Right kidney (tissue), 1 donor: ENCODE measurements around the gene ELAVL1.
"Not testable (repeated sequence)": the region's sequence is repeated elsewhere in the genome, so short reads cannot be mapped to it uniquely, and the experiment has no call there.

Source experiments
- DNase-seq: peaks from one replicate; pipeline ENCODE4 v3.0.0-alpha.2; 2016

The ELAVL1 gene

GRCh38 chr19:7921967-7922835 lies 83.2 kb downstream of the ELAVL1 start:
- no peak for DNase-seq

- DNase-seq, result no peak
Measured at GRCh38 chr19:7921302-7921966, 84.0 kb downstream of the ELAVL1 start.

- DNase-seq, result peak; percentile 80
Measured at GRCh38 chr19:7920519-7921301, 84.7 kb downstream of the ELAVL1 start.

- peak; percentile 100 for DNase-seq
Measured at GRCh38 chr19:7919610-7920518, 85.6 kb downstream of the ELAVL1 start, which contains the start of gene SNAPC2. Gene SNAPC2 (plus strand): TSS chr19:7920338. CDS start chr19:7920367, 29 bp downstream.

GRCh38 chr19:7918615-7919421 lies 86.6 kb downstream of the ELAVL1 start:
- DNase-seq, result no peak

- not testable (repeated sequence) for DNase-seq
Measured at GRCh38 chr19:7918062-7918614, 87.3 kb downstream of the ELAVL1 start.

- peak; percentile 76 for DNase-seq
Measured at GRCh38 chr19:7917267-7918061, 88.0 kb downstream of the ELAVL1 start.

- no peak for DNase-seq
Measured at GRCh38 chr19:7916955-7917266, 88.5 kb downstream of the ELAVL1 start.

GRCh38 chr19:7916103-7916954 lies 89.1 kb downstream of the ELAVL1 start:
- DNase-seq, result peak; percentile 56

GRCh38 chr19:7915250-7916102 lies 90.0 kb downstream of the ELAVL1 start:
- no peak for DNase-seq

- DNase-seq, result no peak
Measured at GRCh38 chr19:7914598-7915045, 90.8 kb downstream of the ELAVL1 start, which contains the start of gene TGFBR3L. Gene TGFBR3L (plus strand): TSS chr19:7914830.

GRCh38 chr19:7914099-7914498 lies 91.3 kb downstream of the ELAVL1 start:
- DNase-seq, result no peak

GRCh38 chr19:7913652-7914051 lies 91.8 kb downstream of the ELAVL1 start:
- DNase-seq, result no peak

- DNase-seq, result no peak
Measured at GRCh38 chr19:7912697-7913564, 92.5 kb downstream of the ELAVL1 start.

GRCh38 chr19:7912144-7912696 lies 93.2 kb downstream of the ELAVL1 start:
- no peak for DNase-seq

- DNase-seq, result no peak
Measured at GRCh38 chr19:7911508-7912143, 93.8 kb downstream of the ELAVL1 start.
